CD14-positive monocyte (primary cell): ENCODE measurements around the gene CTCFL. TPM values are rescaled to one million over a fixed set of nuclear protein-coding genes. Genes with fewer than 3 reads are reported as not detected.

ENCODE experiments used
- DNase-seq, 3 donors: peaks; one replicate each; pipeline ENCODE4 v3.0.0-alpha.2; 2011 to 2022
- H2AFZ ChIP-seq: 2 replicates; pipeline ENCODE4 v1.6.0; 2012; ENCODE audit warnings: mild to moderate bottlenecking, low read depth, low read length, inconsistent platforms; ENCODE audit not compliant: insufficient read depth, poor library complexity, severe bottlenecking
- H3K27ac ChIP-seq, 2 donors: 1 replicate in 1 of 2; 2 replicates in 1 of 2; pipeline ENCODE4 v1.5.1; 2012 to 2013; ENCODE audit warnings: low read length in 2 of 2, control low read depth in 1 of 2, inconsistent platforms in 1 of 2, low read depth in 1 of 2, mild to moderate bottlenecking in 1 of 2
- H3K27me3 ChIP-seq, 2 donors: one replicate each; pipeline versions ENCODE4 v1.6.0 to v1.6.1; 2011 to 2013; ENCODE audit warnings: low read length in 2 of 2; ENCODE audit not compliant: control insufficient read depth in 2 of 2, insufficient read depth in 2 of 2
- H3K36me3 ChIP-seq, 2 donors: replicated peaks in 1 of 2; 1 replicate in 1 of 2; 2 replicates in 1 of 2; pipeline versions ENCODE4 v1.5.1 to v1.6.1; 2012 to 2013; ENCODE audit warnings: low read length in 2 of 2, control low read depth in 1 of 2, inconsistent platforms in 1 of 2, mild to moderate bottlenecking in 1 of 2; ENCODE audit not compliant: insufficient read depth in 2 of 2, control insufficient read depth in 1 of 2
- H3K4me1 ChIP-seq, 2 donors: 1 replicate in 1 of 2; 2 replicates in 1 of 2; pipeline versions ENCODE4 v1.5.1 to v1.6.1; 2012 to 2013; ENCODE audit warnings: low read length in 2 of 2, control low read depth in 1 of 2, inconsistent platforms in 1 of 2, mild to moderate bottlenecking in 1 of 2, moderate library complexity in 1 of 2; ENCODE audit not compliant: insufficient read depth in 2 of 2, control insufficient read depth in 1 of 2
- H3K4me2 ChIP-seq: replicated peaks from 2 replicates; pipeline ENCODE3; 2012; ENCODE audit warnings: low read length, moderate library complexity, mild to moderate bottlenecking; ENCODE audit not compliant: poor library complexity, severe bottlenecking; ENCODE audit errors: extremely low read depth
- H3K4me3 ChIP-seq, 3 experiments: fragments of 200-600 bp in 1 of 3; sonication (generic) in 1 of 3; replicated peaks in 1 of 3; 1 replicate in 2 of 3; 2 replicates in 1 of 3; pipeline ENCODE4 v1.5.1; 2011 to 2013; ENCODE audit warnings: low read length in 3 of 3, mild to moderate bottlenecking in 3 of 3, control low read depth in 2 of 3, low read depth in 2 of 3, inconsistent platforms in 1 of 3, moderate library complexity in 1 of 3
- H3K79me2 ChIP-seq: 2 replicates; pipeline ENCODE4 v1.6.0; 2012; ENCODE audit warnings: mild to moderate bottlenecking, control low read depth, inconsistent platforms, low read length, moderate library complexity; ENCODE audit not compliant: insufficient read depth
- H3K9ac ChIP-seq: 2 replicates; pipeline ENCODE4 v1.6.0; 2017; ENCODE audit warnings: low read length, mild to moderate bottlenecking; ENCODE audit not compliant: insufficient read depth, poor library complexity, severe bottlenecking
- H3K9me3 ChIP-seq, 2 donors: replicated peaks in 1 of 2; 1 replicate in 1 of 2; 2 replicates in 1 of 2; pipeline versions ENCODE4 v1.5.1 to v1.6.1; 2012 to 2013; ENCODE audit warnings: low read length in 2 of 2, control low read depth in 1 of 2; ENCODE audit not compliant: control insufficient read depth in 1 of 2, insufficient read depth in 1 of 2
- H4K20me1 ChIP-seq: 2 replicates; pipeline ENCODE4 v1.6.0; 2012; ENCODE audit warnings: mild to moderate bottlenecking, low read length, control low read depth, moderate library complexity; ENCODE audit not compliant: insufficient read depth
- H3K27ac Mint-ChIP-seq, 7 donors: one replicate each; pipeline ENCODE4 v1.8.0; 2020; ENCODE audit warnings: mild to moderate bottlenecking in 7 of 7, mixed read lengths in 7 of 7, moderate library complexity in 6 of 7, inconsistent platforms in 2 of 7
- H3K27me3 Mint-ChIP-seq, 3 donors: one replicate each; pipeline ENCODE4 v1.8.0; 2021 to 2022; ENCODE audit warnings: low read depth in 3 of 3, mild to moderate bottlenecking in 3 of 3, mixed read lengths in 3 of 3, moderate library complexity in 3 of 3, inconsistent platforms in 1 of 3
- H3K36me3 Mint-ChIP-seq, 2 donors: one replicate each; pipeline ENCODE4 v1.8.0; 2020; ENCODE audit warnings: mixed read lengths in 2 of 2, inconsistent platforms in 1 of 2, mild to moderate bottlenecking in 1 of 2
- H3K4me1 Mint-ChIP-seq: one replicate; pipeline ENCODE4 v1.8.0; 2020; ENCODE audit warnings: mild to moderate bottlenecking, mixed read lengths
- H3K4me3 Mint-ChIP-seq, 2 donors: one replicate each; pipeline ENCODE4 v1.8.0; 2020; ENCODE audit warnings: mild to moderate bottlenecking in 2 of 2, mixed read lengths in 2 of 2, moderate library complexity in 1 of 2
- H3K9me3 Mint-ChIP-seq, 7 donors: one replicate each; pipeline ENCODE4 v1.8.0; 2020 to 2022; ENCODE audit warnings: mixed read lengths in 7 of 7, mild to moderate bottlenecking in 6 of 7, moderate library complexity in 6 of 7, inconsistent platforms in 2 of 7
- WGBS: methylation state at CpG from one replicate; pipeline ENCODE4 v1.1.5; 2013; ENCODE audit warnings: missing lambda C conversion rate; ENCODE audit not compliant: insufficient coverage; 5-methylcytosine and 5-hydroxymethylcytosine counted together
- intact Hi-C, 2 donors: fragments of 100-400 bp; cut with micrococcal nuclease; formaldehyde crosslinking; loops; one replicate each; pipeline versions ENCODE4 v1.15.0 to v1.15.1; 2023
- polyA plus RNA-seq, 3 donors: library from polyadenylated mRNA; depleted of rRNA in 1 of 3; unstranded in 2 of 3; stranded (reverse) in 1 of 3; fragments of 300-500 nt in 2 of 3; fragments of >200 nt in 1 of 3; fragmentation: Illumina TruSeq in 2 of 3; gene quantifications; 1 replicate in 2 of 3; 2 replicates in 1 of 3; pipeline ENCODE4 v1.2.3, GENCODE V29; 2012 to 2021
- TF ChIP-seq, protein P1 (sequence below): fragments of 200-600 bp; IDR thresholded peaks from one replicate; pipeline ENCODE4 v1.8.0; 2022; ENCODE audit warnings: antibody characterized with exemption, mild to moderate bottlenecking

Gene CTCFL
- polyA plus RNA-seq, 3 donors = not detected

- Histone ChIP-seq H2AFZ (no peak overlapping the region), H3K27me3 (peaks cover 2% of the 10 kb centered on the region in 2 donors), H3K9me3 (no peaks in the 10 kb centered on the region), H3K27ac (no peak overlapping the region), H3K9ac (no peak overlapping the region), H3K4me1 (no peaks in the 10 kb centered on the region), H3K79me2 (no peaks in the 10 kb centered on the region), H3K4me2 (no peak overlapping the region), H4K20me1 (no peaks in the 10 kb centered on the region), H3K4me3 (no peak overlapping the region), H3K36me3 (no peaks in the 10 kb centered on the region)
- intact Hi-C loops = no loop called here
- TF ChIP-seq, protein P1, sequence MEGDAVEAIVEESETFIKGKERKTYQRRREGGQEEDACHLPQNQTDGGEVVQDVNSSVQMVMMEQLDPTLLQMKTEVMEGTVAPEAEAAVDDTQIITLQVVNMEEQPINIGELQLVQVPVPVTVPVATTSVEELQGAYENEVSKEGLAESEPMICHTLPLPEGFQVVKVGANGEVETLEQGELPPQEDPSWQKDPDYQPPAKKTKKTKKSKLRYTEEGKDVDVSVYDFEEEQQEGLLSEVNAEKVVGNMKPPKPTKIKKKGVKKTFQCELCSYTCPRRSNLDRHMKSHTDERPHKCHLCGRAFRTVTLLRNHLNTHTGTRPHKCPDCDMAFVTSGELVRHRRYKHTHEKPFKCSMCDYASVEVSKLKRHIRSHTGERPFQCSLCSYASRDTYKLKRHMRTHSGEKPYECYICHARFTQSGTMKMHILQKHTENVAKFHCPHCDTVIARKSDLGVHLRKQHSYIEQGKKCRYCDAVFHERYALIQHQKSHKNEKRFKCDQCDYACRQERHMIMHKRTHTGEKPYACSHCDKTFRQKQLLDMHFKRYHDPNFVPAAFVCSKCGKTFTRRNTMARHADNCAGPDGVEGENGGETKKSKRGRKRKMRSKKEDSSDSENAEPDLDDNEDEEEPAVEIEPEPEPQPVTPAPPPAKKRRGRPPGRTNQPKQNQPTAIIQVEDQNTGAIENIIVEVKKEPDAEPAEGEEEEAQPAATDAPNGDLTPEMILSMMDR = no peak
- H3K9me3 Mint-ChIP-seq = peaks cover 0 to 3% (median 0%) of the 10 kb centered on the region in 7 donors
- peaks cover 3 to 17% (median 15%) of the 10 kb centered on the region in 3 donors for H3K27me3 Mint-ChIP-seq
- H3K4me3 Mint-ChIP-seq = no peak overlapping the region
- DNase-seq = no peak
- no peaks in the 10 kb centered on the region for H3K36me3 Mint-ChIP-seq
- H3K27ac Mint-ChIP-seq = no peak overlapping the region
- no CpG with 5 or more reads among the region's 4 CpGs for WGBS
- H3K4me1 Mint-ChIP-seq = no peaks in the 10 kb centered on the region
Measured at GRCh38 chr20:57528148-57528547, 3.2 kb upstream of the CTCFL start.

DNA sequence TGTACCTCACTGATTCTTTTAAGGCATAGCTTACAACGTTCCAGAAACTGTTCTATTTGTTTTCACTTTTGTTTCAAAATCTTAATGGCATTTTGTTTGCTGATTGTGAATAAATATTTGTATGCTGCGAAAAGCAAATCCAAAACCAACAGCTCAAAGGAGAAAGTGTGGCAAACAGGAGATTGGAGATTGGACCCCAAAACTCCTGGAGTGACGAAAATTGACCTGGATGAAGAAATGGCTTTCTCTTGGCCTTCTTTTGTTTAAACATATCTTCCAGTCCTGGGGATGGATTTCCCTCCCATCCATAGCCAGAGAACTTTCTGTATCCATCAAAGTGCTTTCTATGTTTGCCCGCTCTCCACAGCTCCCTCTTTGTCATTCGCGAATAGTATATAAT lies 2.8 kb upstream of the CTCFL start:
- Histone ChIP-seq H3K4me1 (no peaks in the 10 kb centered on the region), H4K20me1 (no peaks in the 10 kb centered on the region), H3K4me2 (no peak overlapping the region), H3K27ac (no peak overlapping the region), H3K4me3 (no peak overlapping the region), H3K9ac (no peak overlapping the region), H3K36me3 (no peaks in the 10 kb centered on the region), H3K27me3 (peaks cover 2% of the 10 kb centered on the region in 2 donors), H3K79me2 (no peaks in the 10 kb centered on the region), H3K9me3 (no peaks in the 10 kb centered on the region), H2AFZ (no peak overlapping the region)
- H3K9me3 Mint-ChIP-seq = peaks cover 0 to 1% (median 0%) of the 10 kb centered on the region in 7 donors
- TF ChIP-seq, protein P1 = no peak
- no peaks in the 10 kb centered on the region for H3K4me1 Mint-ChIP-seq
- no peaks in the 10 kb centered on the region for H3K36me3 Mint-ChIP-seq
- DNase-seq = no peak
- no peak overlapping the region for H3K4me3 Mint-ChIP-seq
- intact Hi-C loops = no loop called here
- H3K27me3 Mint-ChIP-seq = peaks cover 2 to 17% (median 16%) of the 10 kb centered on the region in 3 donors
- WGBS = no CpG with 5 or more reads among the region's 6 CpGs
- H3K27ac Mint-ChIP-seq = no peak overlapping the region
